ENCODE results near the gene MBNL2. TPM values are rescaled to one million over a fixed set of nuclear protein-coding genes. Genes with fewer than 3 reads are reported as not detected.

MBNL2 gene
- total and polyA plus RNA-seq, 10 of the 15 experiments (the other 5 are each of a cell fraction or from before 2014, with no cell fraction given) = 1.6 to 9.7 (median 6.7) TPM

DNA sequence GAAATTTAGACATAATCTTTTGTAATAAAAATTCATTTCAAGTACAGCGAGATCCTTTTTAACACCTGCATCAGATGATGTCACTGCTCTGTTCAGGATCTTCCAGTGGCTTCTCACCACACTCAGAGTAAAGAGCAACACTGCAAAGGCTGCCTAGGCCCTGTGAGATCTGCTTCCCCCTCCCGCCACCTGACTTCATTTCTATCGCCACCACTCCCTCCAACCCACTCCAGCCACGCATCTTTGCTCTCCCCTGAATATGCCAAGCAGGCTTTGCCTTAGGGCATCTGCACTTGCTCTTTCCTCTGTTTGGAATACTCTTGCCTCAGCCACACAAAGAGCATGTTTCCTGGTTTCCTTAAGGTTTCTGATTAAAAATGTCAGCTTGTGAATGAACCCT is 58.3 kb downstream of the MBNL2 start:
- FAIRE-seq = no peak
- no peak overlapping the region for H3K4me2 ChIP-seq (ENCODE audit: control insufficient read depth, insufficient read depth)

More for the DNA sequence above, 58.3 kb downstream of the MBNL2 start:
- H3K9ac ChIP-seq (ENCODE audit: control insufficient read depth, insufficient read depth, low read length) = no peak overlapping the region
- 100% methylated on average over 4 of the region's 4 CpGs for WGBS (ENCODE audit: insufficient coverage, insufficient replicate concordance, low lambda C conversion rate, missing lambda C conversion rate)
- peaks cover 8% of the 10 kb centered on the region for H3K4me1 ChIP-seq (ENCODE audit: control insufficient read depth, insufficient read depth, low read length)
- no peak for ATAC-seq
- in situ Hi-C loops (cut with MboI) (no loop called here), intact Hi-C loops (cut with micrococcal nuclease; ENCODE audit: unreplicated experiment) (no loop called here)
- H3K27me3 ChIP-seq (replicated peaks in 1 of 2; ENCODE audit: control insufficient read depth in 2 of 2, insufficient read depth in 2 of 2, low read length in 1 of 2) = no peaks in the 10 kb centered on the region
- ChIA-PET SMC1A (ENCODE audit: uncharacterized antibody, unreplicated experiment) (interaction anchor here (1.7 kb wide), 1 partner anchor 11 kb away, joined by 4 read pairs; no protein-coding TSS in a partner anchor), POLR2A (no interaction called here), RAD21 (ENCODE audit: unreplicated experiment) (no interaction called here), CTCF (no interaction called here)
- H3K4me3 ChIP-seq = no peak overlapping the region
- no TSS peak for BruUV-seq (replicated peaks)
- H3K9me3 ChIP-seq (replicated peaks; ENCODE audit: control insufficient read depth, insufficient read depth, low read length) = no peaks in the 10 kb centered on the region; the same call in 2 of the 3 replicates
- peaks cover 4% of the 10 kb centered on the region; the same call in 1 of the 2 replicates for H4K20me1 ChIP-seq (ENCODE audit: control insufficient read depth, insufficient read depth)
- TF ChIP-seq EZH2 (IDR thresholded peaks at IDR 0.05; ENCODE audit: borderline replicate concordance, control insufficient read depth, low read depth, low read length) (no peak), POU2F2 (IDR thresholded peaks at IDR 0.05; ENCODE audit: borderline replicate concordance, low read depth, low read length) (no peak), SREBF1 (IDR thresholded peaks at IDR 0.05; ENCODE audit: low read length) (no peak), CHD1 (IDR thresholded peaks at IDR 0.05; ENCODE audit: low read depth, low read length) (no peak), ESRRA (IDR thresholded peaks at IDR 0.05; ENCODE audit: low read length) (no peak), CBFB (IDR thresholded peaks at IDR 0.05; ENCODE audit: low read depth) (no peak), BHLHE40 (IDR thresholded peaks at IDR 0.05; ENCODE audit: borderline replicate concordance in 1 of 2, low read depth in 2 of 2, low read length in 1 of 2) (no peak), RB1 (IDR thresholded peaks at IDR 0.05; ENCODE audit: borderline replicate concordance) (no peak), CREB1 (IDR thresholded peaks at IDR 0.05; ENCODE audit: low read depth) (no peak), YBX1 (IDR thresholded peaks at IDR 0.05) (no peak), EGR1 (IDR thresholded peaks at IDR 0.05; ENCODE audit: borderline replicate concordance in 1 of 2, low read depth in 2 of 2, low read length in 2 of 2) (no peak), SREBF2 (IDR thresholded peaks at IDR 0.05; ENCODE audit: low read length) (no peak), MYB (IDR thresholded peaks at IDR 0.05; ENCODE audit: borderline replicate concordance, low read depth, low read length) (no peak), ZBED1 (IDR thresholded peaks at IDR 0.05; ENCODE audit: borderline replicate concordance) (no peak), SMAD5 (IDR thresholded peaks at IDR 0.05; ENCODE audit: low read depth) (no peak), TCF12 (IDR thresholded peaks at IDR 0.05; ENCODE audit: low read depth, low read length) (no peak)
- TF ChIP-seq, protein P1, sequence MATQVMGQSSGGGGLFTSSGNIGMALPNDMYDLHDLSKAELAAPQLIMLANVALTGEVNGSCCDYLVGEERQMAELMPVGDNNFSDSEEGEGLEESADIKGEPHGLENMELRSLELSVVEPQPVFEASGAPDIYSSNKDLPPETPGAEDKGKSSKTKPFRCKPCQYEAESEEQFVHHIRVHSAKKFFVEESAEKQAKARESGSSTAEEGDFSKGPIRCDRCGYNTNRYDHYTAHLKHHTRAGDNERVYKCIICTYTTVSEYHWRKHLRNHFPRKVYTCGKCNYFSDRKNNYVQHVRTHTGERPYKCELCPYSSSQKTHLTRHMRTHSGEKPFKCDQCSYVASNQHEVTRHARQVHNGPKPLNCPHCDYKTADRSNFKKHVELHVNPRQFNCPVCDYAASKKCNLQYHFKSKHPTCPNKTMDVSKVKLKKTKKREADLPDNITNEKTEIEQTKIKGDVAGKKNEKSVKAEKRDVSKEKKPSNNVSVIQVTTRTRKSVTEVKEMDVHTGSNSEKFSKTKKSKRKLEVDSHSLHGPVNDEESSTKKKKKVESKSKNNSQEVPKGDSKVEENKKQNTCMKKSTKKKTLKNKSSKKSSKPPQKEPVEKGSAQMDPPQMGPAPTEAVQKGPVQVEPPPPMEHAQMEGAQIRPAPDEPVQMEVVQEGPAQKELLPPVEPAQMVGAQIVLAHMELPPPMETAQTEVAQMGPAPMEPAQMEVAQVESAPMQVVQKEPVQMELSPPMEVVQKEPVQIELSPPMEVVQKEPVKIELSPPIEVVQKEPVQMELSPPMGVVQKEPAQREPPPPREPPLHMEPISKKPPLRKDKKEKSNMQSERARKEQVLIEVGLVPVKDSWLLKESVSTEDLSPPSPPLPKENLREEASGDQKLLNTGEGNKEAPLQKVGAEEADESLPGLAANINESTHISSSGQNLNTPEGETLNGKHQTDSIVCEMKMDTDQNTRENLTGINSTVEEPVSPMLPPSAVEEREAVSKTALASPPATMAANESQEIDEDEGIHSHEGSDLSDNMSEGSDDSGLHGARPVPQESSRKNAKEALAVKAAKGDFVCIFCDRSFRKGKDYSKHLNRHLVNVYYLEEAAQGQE (IDR thresholded peaks at IDR 0.05; ENCODE audit: low read depth, low read length) = no peak
- TF ChIP-seq, protein P2, sequence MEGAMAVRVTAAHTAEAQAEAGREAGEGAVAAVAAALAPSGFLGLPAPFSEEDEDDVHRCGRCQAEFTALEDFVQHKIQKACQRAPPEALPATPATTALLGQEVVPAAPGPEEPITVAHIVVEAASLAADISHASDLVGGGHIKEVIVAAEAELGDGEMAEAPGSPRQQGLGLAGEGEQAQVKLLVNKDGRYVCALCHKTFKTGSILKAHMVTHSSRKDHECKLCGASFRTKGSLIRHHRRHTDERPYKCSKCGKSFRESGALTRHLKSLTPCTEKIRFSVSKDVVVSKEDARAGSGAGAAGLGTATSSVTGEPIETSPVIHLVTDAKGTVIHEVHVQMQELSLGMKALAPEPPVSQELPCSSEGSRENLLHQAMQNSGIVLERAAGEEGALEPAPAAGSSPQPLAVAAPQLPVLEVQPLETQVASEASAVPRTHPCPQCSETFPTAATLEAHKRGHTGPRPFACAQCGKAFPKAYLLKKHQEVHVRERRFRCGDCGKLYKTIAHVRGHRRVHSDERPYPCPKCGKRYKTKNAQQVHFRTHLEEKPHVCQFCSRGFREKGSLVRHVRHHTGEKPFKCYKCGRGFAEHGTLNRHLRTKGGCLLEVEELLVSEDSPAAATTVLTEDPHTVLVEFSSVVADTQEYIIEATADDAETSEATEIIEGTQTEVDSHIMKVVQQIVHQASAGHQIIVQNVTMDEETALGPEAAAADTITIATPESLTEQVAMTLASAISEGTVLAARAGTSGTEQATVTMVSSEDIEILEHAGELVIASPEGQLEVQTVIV (IDR thresholded peaks at IDR 0.05; ENCODE audit: borderline replicate concordance, partially characterized antibody) = no peak
- TF ChIP-seq, protein P3, sequence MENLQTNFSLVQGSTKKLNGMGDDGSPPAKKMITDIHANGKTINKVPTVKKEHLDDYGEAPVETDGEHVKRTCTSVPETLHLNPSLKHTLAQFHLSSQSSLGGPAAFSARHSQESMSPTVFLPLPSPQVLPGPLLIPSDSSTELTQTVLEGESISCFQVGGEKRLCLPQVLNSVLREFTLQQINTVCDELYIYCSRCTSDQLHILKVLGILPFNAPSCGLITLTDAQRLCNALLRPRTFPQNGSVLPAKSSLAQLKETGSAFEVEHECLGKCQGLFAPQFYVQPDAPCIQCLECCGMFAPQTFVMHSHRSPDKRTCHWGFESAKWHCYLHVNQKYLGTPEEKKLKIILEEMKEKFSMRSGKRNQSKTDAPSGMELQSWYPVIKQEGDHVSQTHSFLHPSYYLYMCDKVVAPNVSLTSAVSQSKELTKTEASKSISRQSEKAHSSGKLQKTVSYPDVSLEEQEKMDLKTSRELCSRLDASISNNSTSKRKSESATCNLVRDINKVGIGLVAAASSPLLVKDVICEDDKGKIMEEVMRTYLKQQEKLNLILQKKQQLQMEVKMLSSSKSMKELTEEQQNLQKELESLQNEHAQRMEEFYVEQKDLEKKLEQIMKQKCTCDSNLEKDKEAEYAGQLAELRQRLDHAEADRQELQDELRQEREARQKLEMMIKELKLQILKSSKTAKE (IDR thresholded peaks at IDR 0.05; ENCODE audit: low read depth, poor library complexity, severe bottlenecking) = no peak
- no peaks in the 10 kb centered on the region for H3K79me2 ChIP-seq (ENCODE audit: control insufficient read depth, insufficient read depth, low read length)
- no peak for DNase-seq (ENCODE audit: low read depth, low spot score)
- no peak overlapping the region for H3K27ac ChIP-seq (ENCODE audit: control insufficient read depth, insufficient read depth)
- no peak overlapping the region for H2AFZ ChIP-seq (ENCODE audit: control insufficient read depth, low read depth, low read length)
- no peaks in the 10 kb centered on the region; a peak in 1 of 4 replicates for H3K36me3 ChIP-seq (ENCODE audit: control insufficient read depth in 2 of 2, insufficient read depth in 2 of 2, low read length in 1 of 2)

Measured in GM12878 (cell line).